ENCODE data around the gene PAK6.

The PAK6 gene

GRCh38 chr15:40280260-40281056 is 41.6 kb downstream of the PAK6 start:
- Histone ChIP-seq H3K4me1 (peaks cover 10% of the 10 kb centered on the region), H3K27me3 (ENCODE audit: low read depth) (no peaks in the 10 kb centered on the region), H3K9me3 (no peaks in the 10 kb centered on the region), H3K36me3 (replicated peaks) (no peaks in the 10 kb centered on the region), H3K4me3 (no peak overlapping the region)
- no peak for DNase-seq (ENCODE audit: low spot score in 2 of 2)
- in situ Hi-C loops (cut with MboI; ENCODE audit: low sequenced_read_pairs): no loop called here

- H3K27me3 ChIP-seq (ENCODE audit: low read depth): no peaks in the 10 kb centered on the region
- H3K4me1 ChIP-seq: peaks cover 12% of the 10 kb centered on the region
- H3K9me3 ChIP-seq: no peaks in the 10 kb centered on the region
- in situ Hi-C loops (cut with MboI; ENCODE audit: low sequenced_read_pairs): no loop called here
- no peak for DNase-seq (ENCODE audit: low spot score in 2 of 2)
- no peaks in the 10 kb centered on the region for H3K36me3 ChIP-seq (replicated peaks)
- no peak overlapping the region for H3K4me3 ChIP-seq
Measured at GRCh38 chr15:40281057-40281800, 42.4 kb downstream of the PAK6 start.

- DNase-seq (ENCODE audit: low spot score in 2 of 2): no peak
- no peaks in the 10 kb centered on the region for H3K9me3 ChIP-seq
- in situ Hi-C loops (cut with MboI; ENCODE audit: low sequenced_read_pairs): no loop called here
- peak overlapping the region; percentile 42; the same call in 1 of the 2 replicates for H3K4me3 ChIP-seq
- H3K4me1 ChIP-seq: peaks cover 12% of the 10 kb centered on the region
- H3K36me3 ChIP-seq (replicated peaks): no peaks in the 10 kb centered on the region
- no peaks in the 10 kb centered on the region for H3K27me3 ChIP-seq (ENCODE audit: low read depth)
Measured at GRCh38 chr15:40281801-40282146, 42.9 kb downstream of the PAK6 start.

- Histone ChIP-seq H3K9me3 (no peaks in the 10 kb centered on the region), H3K4me1 (peaks cover 12% of the 10 kb centered on the region), H3K27me3 (ENCODE audit: low read depth) (no peaks in the 10 kb centered on the region), H3K4me3 (peak overlapping the region; percentile 42), H3K36me3 (replicated peaks) (no peaks in the 10 kb centered on the region)
- peak; percentile 27 to 74 for DNase-seq (ENCODE audit: low spot score in 2 of 2)
- in situ Hi-C loops (cut with MboI; ENCODE audit: low sequenced_read_pairs): no loop called here
Measured at GRCh38 chr15:40282147-40282868, 43.4 kb downstream of the PAK6 start.

- Histone ChIP-seq H3K36me3 (replicated peaks) (no peaks in the 10 kb centered on the region), H3K4me1 (peaks cover 15% of the 10 kb centered on the region), H3K4me3 (peak within 1 kb of the TSS; percentile 42), H3K27me3 (ENCODE audit: low read depth) (no peaks in the 10 kb centered on the region), H3K9me3 (no peaks in the 10 kb centered on the region)
- DNase-seq (ENCODE audit: low spot score in 2 of 2): peak in 1 of 2 experiments; percentile 57
- in situ Hi-C loops (cut with MboI; ENCODE audit: low sequenced_read_pairs): no loop called here
Measured at GRCh38 chr15:40282869-40283614, 44.2 kb downstream of the PAK6 start, which contains the start of gene ANKRD63. Gene ANKRD63 (minus strand): TSS chr15:40283064. CDS start chr15:40282586, 478 bp downstream.

- Histone ChIP-seq H3K27me3 (ENCODE audit: low read depth) (no peaks in the 10 kb centered on the region), H3K4me1 (peaks cover 17% of the 10 kb centered on the region), H3K4me3 (no peak overlapping the region), H3K36me3 (replicated peaks) (no peaks in the 10 kb centered on the region), H3K9me3 (no peaks in the 10 kb centered on the region)
- in situ Hi-C loops (cut with MboI; ENCODE audit: low sequenced_read_pairs): no loop called here
- DNase-seq (ENCODE audit: low spot score in 2 of 2): no peak
Measured at GRCh38 chr15:40283615-40284300, 44.9 kb downstream of the PAK6 start.

GRCh38 chr15:40285151-40285550 is 46.3 kb downstream of the PAK6 start:
- Histone ChIP-seq H3K9me3 (no peaks in the 10 kb centered on the region), H3K4me1 (peaks cover 17% of the 10 kb centered on the region), H3K27me3 (ENCODE audit: low read depth) (no peaks in the 10 kb centered on the region), H3K4me3 (no peak overlapping the region), H3K36me3 (replicated peaks) (no peaks in the 10 kb centered on the region)
- DNase-seq (ENCODE audit: low spot score in 2 of 2): no peak
- in situ Hi-C loops (cut with MboI; ENCODE audit: low sequenced_read_pairs): no loop called here

GRCh38 chr15:40285554-40286011 is 46.7 kb downstream of the PAK6 start:
- in situ Hi-C loops (cut with MboI; ENCODE audit: low sequenced_read_pairs): no loop called here
- Histone ChIP-seq H3K9me3 (no peaks in the 10 kb centered on the region), H3K27me3 (ENCODE audit: low read depth) (no peaks in the 10 kb centered on the region), H3K4me3 (no peak overlapping the region), H3K36me3 (replicated peaks) (no peaks in the 10 kb centered on the region), H3K4me1 (peaks cover 17% of the 10 kb centered on the region)
- no peak for DNase-seq (ENCODE audit: low spot score in 2 of 2)

- in situ Hi-C loops (cut with MboI; ENCODE audit: low sequenced_read_pairs): no loop called here
- no peaks in the 10 kb centered on the region for H3K27me3 ChIP-seq (ENCODE audit: low read depth)
Measured at GRCh38 chr15:40286061-40286532, 47.2 kb downstream of the PAK6 start.

GRCh38 chr15:40286794-40287193 is 47.9 kb downstream of the PAK6 start:
- no peaks in the 10 kb centered on the region for H3K27me3 ChIP-seq (ENCODE audit: low read depth)
- no peaks in the 10 kb centered on the region for H3K36me3 ChIP-seq (replicated peaks)
- peaks cover 17% of the 10 kb centered on the region for H3K4me1 ChIP-seq
- in situ Hi-C loops (cut with MboI; ENCODE audit: low sequenced_read_pairs): no loop called here
- no peak for DNase-seq (ENCODE audit: low spot score in 2 of 2)
- H3K9me3 ChIP-seq: no peaks in the 10 kb centered on the region
- no peak overlapping the region for H3K4me3 ChIP-seq

More at GRCh38 chr15:40286061-40286532, 47.2 kb downstream of the PAK6 start:
- Histone ChIP-seq H3K4me1 (peaks cover 17% of the 10 kb centered on the region), H3K4me3 (no peak overlapping the region), H3K9me3 (no peaks in the 10 kb centered on the region), H3K36me3 (replicated peaks) (no peaks in the 10 kb centered on the region)
- DNase-seq (ENCODE audit: low spot score in 2 of 2): no peak

- in situ Hi-C loops (cut with MboI; ENCODE audit: low sequenced_read_pairs): no loop called here
- no peak for DNase-seq (ENCODE audit: low spot score in 2 of 2)
- H3K27me3 ChIP-seq (ENCODE audit: low read depth): no peaks in the 10 kb centered on the region
- H3K9me3 ChIP-seq: no peaks in the 10 kb centered on the region
- H3K36me3 ChIP-seq (replicated peaks): no peaks in the 10 kb centered on the region
- peaks cover 17% of the 10 kb centered on the region for H3K4me1 ChIP-seq
- no peak overlapping the region for H3K4me3 ChIP-seq
Measured at GRCh38 chr15:40287505-40287904, 48.6 kb downstream of the PAK6 start.

GRCh38 chr15:40287968-40288367 is 49.1 kb downstream of the PAK6 start:
- in situ Hi-C loops (cut with MboI; ENCODE audit: low sequenced_read_pairs): no loop called here
- H3K4me3 ChIP-seq: no peak overlapping the region
- peak; percentile 6 to 78 for DNase-seq (ENCODE audit: low spot score in 2 of 2)
- no peaks in the 10 kb centered on the region for H3K27me3 ChIP-seq (ENCODE audit: low read depth)
- H3K9me3 ChIP-seq: no peaks in the 10 kb centered on the region
- no peaks in the 10 kb centered on the region for H3K36me3 ChIP-seq (replicated peaks)
- H3K4me1 ChIP-seq: peaks cover 17% of the 10 kb centered on the region
